ENCODE data around the gene PM20D1.
"Not testable (repeated sequence)": the region's sequence is repeated elsewhere in the genome, so short reads cannot be mapped to it uniquely, and the experiment has no call there.

The PM20D1 gene

DNA sequence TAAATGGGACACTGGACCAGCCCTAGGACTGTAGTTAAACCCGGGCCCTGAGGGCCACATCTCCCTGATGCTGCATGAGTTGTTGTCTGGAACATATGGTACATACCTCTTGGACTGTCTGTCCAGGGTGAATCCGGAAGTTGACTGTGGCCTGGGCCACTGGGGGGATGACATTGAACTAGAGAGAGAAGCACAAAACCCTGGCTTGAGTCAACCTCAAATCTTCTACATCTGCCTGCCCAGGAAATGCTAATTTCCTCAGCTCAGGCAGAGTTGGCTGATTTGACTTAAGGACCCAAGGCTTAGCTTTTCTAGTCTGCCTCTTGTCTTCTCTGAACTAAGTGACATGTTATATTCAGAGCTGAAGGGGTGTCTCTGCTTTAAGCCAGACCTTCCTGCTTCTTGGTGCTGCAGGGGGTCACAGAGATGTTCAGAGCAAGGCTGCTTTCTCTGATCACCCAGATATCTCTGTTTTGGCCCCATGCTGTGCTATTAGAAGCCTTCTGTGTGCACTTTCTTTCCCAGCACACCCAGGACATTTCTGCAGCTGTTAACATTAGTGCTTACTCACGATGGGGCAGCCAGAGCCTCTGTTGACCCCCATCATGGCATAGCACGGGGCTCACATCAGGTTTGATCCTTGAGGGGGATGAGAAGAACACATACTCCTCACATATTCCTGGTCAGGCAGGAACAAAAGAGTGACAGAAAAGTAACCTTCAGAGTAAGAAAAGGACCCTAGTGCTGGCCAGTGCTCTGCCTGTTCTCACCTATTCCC is 9.6 kb downstream of the PM20D1 start:
- no peak for FAIRE-seq

DNA sequence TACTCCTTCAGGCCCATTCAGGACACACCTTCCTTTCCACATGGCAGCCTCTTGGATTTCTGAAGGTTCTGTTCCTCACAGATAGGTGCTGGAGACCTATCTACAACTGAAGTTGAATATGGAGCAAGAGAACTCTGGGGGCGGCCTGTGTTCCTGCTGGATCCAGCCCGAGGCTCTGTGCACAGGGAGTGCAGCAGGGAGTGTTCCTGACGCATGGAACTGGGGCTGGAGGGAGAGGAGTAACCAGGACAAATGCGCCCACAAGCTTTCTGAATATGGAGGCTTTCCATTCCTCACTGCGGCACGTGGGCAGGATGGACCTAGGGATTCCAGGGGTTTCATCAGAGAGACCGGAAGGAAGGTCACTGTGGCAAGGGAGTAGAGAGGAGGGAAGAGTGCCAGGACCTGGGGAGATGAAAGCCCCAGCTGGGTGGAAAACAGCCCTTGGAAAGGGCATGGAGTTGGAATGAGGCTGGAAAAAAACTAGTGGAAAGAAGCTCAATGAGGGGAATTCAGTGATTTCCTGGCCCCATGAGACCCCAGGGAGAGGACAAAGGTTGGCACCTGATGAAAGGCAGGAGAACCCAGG is 12.5 kb downstream of the PM20D1 start:
- no peak for FAIRE-seq

GRCh38 chr1:205834751-205835150 is 15.2 kb downstream of the PM20D1 start:
- no peak for FAIRE-seq

GRCh38 chr1:205832326-205832751 is 17.6 kb downstream of the PM20D1 start:
- no peak for FAIRE-seq

DNA sequence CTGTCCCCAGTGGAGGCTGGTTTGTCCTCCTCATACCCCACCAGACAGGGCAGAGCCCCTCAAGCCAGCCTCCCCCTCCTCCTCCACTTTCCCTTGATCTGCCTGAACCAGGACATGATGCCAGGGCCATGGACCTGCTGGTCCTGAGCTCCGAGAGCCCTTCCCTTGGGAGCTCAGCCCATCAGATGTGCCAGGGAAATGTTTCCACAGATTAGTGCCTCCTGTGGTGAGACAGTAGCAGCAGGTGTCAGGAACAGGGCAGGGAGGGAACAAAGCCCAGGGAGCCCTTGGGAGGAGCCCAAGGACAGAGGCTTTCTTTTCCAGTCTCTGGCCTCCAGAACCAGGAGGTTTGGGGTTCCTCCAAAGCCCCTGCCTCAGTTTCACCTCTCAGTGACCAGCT is 22.3 kb downstream of the PM20D1 start:
- FAIRE-seq: no peak

DNA sequence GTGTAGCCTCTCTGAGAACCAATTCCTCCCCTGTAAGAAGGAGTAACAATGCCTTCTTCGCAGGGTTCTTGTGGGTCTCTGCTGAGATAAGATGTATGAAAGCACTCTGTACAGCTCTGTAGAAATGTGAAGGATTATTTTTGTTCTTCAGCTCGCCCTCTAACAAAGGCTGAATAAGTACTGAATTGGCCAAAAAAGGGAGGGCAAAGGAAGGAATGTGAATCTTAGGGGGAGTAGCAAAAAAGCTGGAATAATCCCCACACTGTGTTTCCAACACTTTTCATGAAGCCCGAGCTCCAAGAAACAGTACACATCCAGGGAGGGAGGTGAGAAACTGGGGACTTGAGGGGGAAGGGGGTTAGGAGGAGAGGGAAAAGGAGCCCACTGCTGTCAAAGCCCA is 22.9 kb downstream of the PM20D1 start:
- no peak for FAIRE-seq

GRCh38 chr1:205826016-205826806 is 23.7 kb downstream of the PM20D1 start:
- FAIRE-seq: no peak

DNA sequence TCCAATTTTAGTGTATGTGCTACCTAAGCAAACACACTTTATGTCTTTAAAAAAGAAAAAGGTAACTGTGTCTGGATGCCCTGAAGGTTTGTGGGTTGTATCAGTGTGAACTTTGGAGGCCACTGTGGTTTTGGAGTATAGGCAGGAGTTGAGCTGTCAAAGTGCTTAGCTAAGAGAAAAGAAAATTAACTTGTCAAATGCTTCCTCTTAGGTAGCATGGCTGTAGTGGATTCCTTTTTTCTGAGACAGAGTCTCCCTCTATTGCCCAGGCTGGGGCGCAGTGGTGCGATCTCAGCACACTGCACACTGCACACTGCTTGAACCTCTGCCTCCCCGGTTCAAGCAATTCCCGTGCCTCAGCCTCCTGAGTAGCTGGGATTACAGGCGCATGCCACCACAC is 25.8 kb downstream of the PM20D1 start:
- no peak for FAIRE-seq

DNA sequence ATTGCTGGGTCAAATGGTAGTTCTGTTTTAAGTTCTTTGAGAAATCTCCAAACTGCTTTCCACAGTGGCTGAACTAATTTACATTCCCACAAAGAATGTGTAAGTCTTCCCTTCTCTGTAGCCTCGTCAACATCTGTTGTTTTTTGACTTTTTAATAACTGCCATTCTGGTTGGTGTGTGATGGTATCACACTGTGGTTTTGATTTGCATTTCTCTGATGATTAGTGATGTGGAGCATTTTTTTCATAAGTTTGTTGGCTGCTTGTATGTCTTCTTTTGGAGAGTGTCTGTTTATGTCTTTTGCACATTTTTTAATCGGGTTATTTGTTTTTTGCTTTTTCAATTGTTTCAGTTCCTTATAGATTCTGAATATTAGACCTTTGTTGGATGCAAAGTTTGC is 26.7 kb downstream of the PM20D1 start:
- not testable (repeated sequence) for FAIRE-seq

GRCh38 chr1:205822397-205822796 is 27.5 kb downstream of the PM20D1 start:
- FAIRE-seq: no peak

GRCh38 chr1:205817988-205818387 is 31.9 kb downstream of the PM20D1 start:
- FAIRE-seq: no peak

DNA sequence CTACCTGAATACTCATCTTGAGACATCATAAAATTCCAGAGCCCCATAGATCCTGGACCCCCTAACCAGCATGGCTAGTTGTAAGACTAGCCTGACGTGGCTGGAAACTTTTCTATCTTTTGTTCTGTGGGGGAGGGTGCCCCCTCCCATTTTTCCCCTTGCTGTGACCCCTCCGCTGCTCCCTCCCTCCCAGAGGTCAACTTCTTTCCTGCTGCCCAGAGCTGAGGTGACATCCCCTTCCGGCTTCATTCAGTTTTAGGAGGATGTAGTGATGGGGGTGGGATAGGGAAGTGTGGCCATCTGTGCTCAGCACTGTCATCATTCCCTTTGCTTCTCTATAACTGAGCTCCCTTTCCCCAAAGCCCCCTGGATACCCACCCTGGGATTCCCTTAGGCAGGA is 32.6 kb downstream of the PM20D1 start:
- FAIRE-seq: no peak

- no peak for FAIRE-seq
These were observed 36.2 kb downstream of the PM20D1 start for GRCh38 chr1:205813755-205814058.

- no peak for FAIRE-seq
These were observed 36.8 kb downstream of the PM20D1 start, which contains the start of gene SLC41A1 for GRCh38 chr1:205812878-205813754. SLC41A1 (minus strand) TSS chr1:205813198; CDS start chr1:205810441, 2,757 bp downstream.

GRCh38 chr1:205812271-205812877 is 37.6 kb downstream of the PM20D1 start:
- no peak for FAIRE-seq

DNA sequence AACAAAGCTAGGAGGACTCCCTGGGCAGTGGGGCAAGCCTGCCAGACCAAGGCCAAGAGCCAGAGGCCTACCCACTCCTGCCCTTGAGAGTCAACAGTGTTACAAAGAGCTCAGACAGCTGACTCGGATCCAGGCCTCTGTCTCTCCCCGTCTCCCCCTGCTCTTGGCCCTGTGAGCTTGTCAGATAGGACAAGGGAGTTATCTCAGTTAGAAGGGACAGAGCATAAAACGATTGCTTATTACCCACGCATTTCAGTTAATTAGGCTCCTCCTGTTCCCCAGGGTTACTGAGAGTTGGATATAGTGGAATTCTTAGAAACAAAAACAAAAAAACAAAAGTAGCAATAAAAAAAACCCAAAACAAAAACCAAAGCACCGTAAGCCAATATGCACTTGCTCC is 38.3 kb downstream of the PM20D1 start:
- FAIRE-seq: no peak

- FAIRE-seq: no peak
These were observed 39.3 kb downstream of the PM20D1 start for GRCh38 chr1:205810448-205811157.

GRCh38 chr1:205809942-205810345 is 40.0 kb downstream of the PM20D1 start:
- no peak for FAIRE-seq

- FAIRE-seq: no peak
These were observed 40.5 kb downstream of the PM20D1 start for GRCh38 chr1:205809469-205809868.

- no peak for FAIRE-seq
These were observed 44.7 kb downstream of the PM20D1 start for GRCh38 chr1:205805082-205805711.

- FAIRE-seq: no peak
These were observed 45.3 kb downstream of the PM20D1 start for GRCh38 chr1:205804605-205805004.
